GM23338 (cell line): ENCODE results near the gene RAB17. TPM values are rescaled to one million over a fixed set of nuclear protein-coding genes. Genes with fewer than 3 reads are reported as not detected.

ENCODE experiments used
- ATAC-seq: fragments of 200-7000 bp; cut with Tn5 transposase; 3 replicates; pipeline ENCODE4 v1.9.1; 2020
- DNase-seq: peaks from one replicate; pipeline ENCODE4 v3.0.0-alpha.2; 2015; ENCODE audit warnings: low spot score
- H2AFZ ChIP-seq: fragments of 200-600 bp; sonication (generic); 2 replicates; pipeline ENCODE4 v1.8.0; 2016; ENCODE audit warnings: antibody characterized with exemption, mild to moderate bottlenecking, moderate library complexity
- H3F3A ChIP-seq: fragments of 200-600 bp; sonication (generic); replicated peaks from 2 replicates; pipeline ENCODE4 v1.8.0; 2017; ENCODE audit warnings: antibody characterized with exemption, mixed run types, low read depth
- H3K27ac ChIP-seq: fragments of 200-600 bp; sonication (generic); 2 replicates; pipeline ENCODE4 v1.6.1; 2016; ENCODE audit warnings: low read depth
- H3K27me3 ChIP-seq: fragments of 200-600 bp; sonication (generic); 2 replicates; pipeline ENCODE4 v1.8.0; 2016; ENCODE audit warnings: mild to moderate bottlenecking, mixed run types, moderate library complexity; ENCODE audit not compliant: insufficient read depth
- H3K36me3 ChIP-seq: fragments of 200-600 bp; sonication (generic); 2 replicates; pipeline ENCODE4 v1.8.0; 2016; ENCODE audit warnings: mild to moderate bottlenecking; ENCODE audit not compliant: insufficient read depth
- H3K4me1 ChIP-seq: fragments of 200-600 bp; sonication (generic); 2 replicates; pipeline ENCODE4 v1.8.0; 2016; ENCODE audit warnings: mild to moderate bottlenecking, moderate library complexity; ENCODE audit not compliant: insufficient read depth
- H3K4me2 ChIP-seq: fragments of 200-600 bp; sonication (generic); 2 replicates; pipeline ENCODE4 v1.7.1; 2017; ENCODE audit warnings: mixed run types
- H3K4me3 ChIP-seq: fragments of 200-600 bp; sonication (generic); 2 replicates; pipeline ENCODE4 v1.6.1; 2016; ENCODE audit warnings: mixed run types
- H3K79me2 ChIP-seq: fragments of 200-600 bp; sonication (generic); replicated peaks from 2 replicates; pipeline ENCODE4 v1.8.0; 2017; ENCODE audit warnings: mild to moderate bottlenecking; ENCODE audit not compliant: insufficient read depth
- H3K9me2 ChIP-seq: fragments of 200-600 bp; sonication (generic); 2 replicates; pipeline ENCODE4 v1.8.0; 2017; ENCODE audit not compliant: insufficient read depth
- H4K20me1 ChIP-seq: fragments of 200-600 bp; sonication (generic); replicated peaks from 2 replicates; pipeline ENCODE4 v1.8.0; 2017; ENCODE audit warnings: mild to moderate bottlenecking; ENCODE audit not compliant: insufficient read depth
- H3K27ac Mint-ChIP-seq: 2 replicates; pipeline ENCODE4 v1.8.0; 2020; ENCODE audit warnings: inconsistent platforms, mild to moderate bottlenecking, moderate library complexity, mixed read lengths
- H3K27me3 Mint-ChIP-seq: 3 replicates; pipeline ENCODE4 v1.8.0; 2022; ENCODE audit warnings: low read depth, mild to moderate bottlenecking, moderate library complexity, mixed read lengths, inconsistent platforms; ENCODE audit not compliant: insufficient read depth, poor library complexity
- H3K36me3 Mint-ChIP-seq: 3 replicates; pipeline ENCODE4 v1.8.0; 2021; ENCODE audit warnings: low read depth, mild to moderate bottlenecking, inconsistent platforms, moderate library complexity, mixed read lengths
- H3K4me1 Mint-ChIP-seq: 3 replicates; pipeline ENCODE4 v1.8.0; 2020; ENCODE audit warnings: mild to moderate bottlenecking, inconsistent platforms, mixed read lengths
- H3K4me3 Mint-ChIP-seq: 3 replicates; pipeline ENCODE4 v1.8.0; 2021; ENCODE audit warnings: moderate library complexity, mild to moderate bottlenecking, inconsistent platforms, mixed read lengths
- H3K9me3 Mint-ChIP-seq: 3 replicates; pipeline ENCODE4 v1.8.0; 2020; ENCODE audit warnings: moderate library complexity, mild to moderate bottlenecking, inconsistent platforms, mixed read lengths
- ETS1 ChIP-seq: IDR thresholded peaks from 2 replicates; pipeline ENCODE4 v1.6.1; 2016; ENCODE audit warnings: antibody characterized with exemption
- EZH2 ChIP-seq: fragments of 200-600 bp; sonication (generic); IDR thresholded peaks from one replicate; pipeline ENCODE4 v1.8.0; 2017; ENCODE audit warnings: antibody characterized with exemption, mild to moderate bottlenecking, low read depth; ENCODE audit not compliant: unreplicated experiment
- NANOG ChIP-seq: IDR thresholded peaks from 2 replicates; pipeline ENCODE4 v1.6.1; 2016; ENCODE audit warnings: antibody characterized with exemption, borderline replicate concordance
- ZNF114 ChIP-seq: fragments of 250-450 bp; sonication (Bioruptor Pico); IDR thresholded peaks from 2 replicates; pipeline ENCODE4 v1.5.0; 2020; ENCODE audit warnings: mild to moderate bottlenecking, moderate library complexity
- polyA plus RNA-seq: library from polyadenylated mRNA; unstranded; fragments of >200 nt; fragmentation: Nextera tagmentation; extraction: Ambion mirVana; gene quantifications from 2 replicates; pipeline ENCODE4 v1.2.1, GENCODE V29; 2016
- total RNA-seq: library from RNA; depleted of rRNA; stranded (reverse); fragments of >200 nt; shearing (Covaris generic); gene quantifications from 2 replicates; pipeline ENCODE4 v1.2.3, GENCODE V29; 2014
- TF ChIP-seq, protein P1 (sequence below), 2 experiments: fragments of 200-600 bp in 1 of 2; sonication (generic) in 1 of 2; conservative IDR thresholded peaks; 2 replicates each; pipeline versions ENCODE4 v1.5.1 to v1.6.1; 2016 to 2017; ENCODE audit warnings: antibody characterized with exemption in 2 of 2, low read depth in 2 of 2, mild to moderate bottlenecking in 2 of 2, moderate library complexity in 1 of 2

Gene RAB17
- total and polyA plus RNA-seq, 2 experiments from 2014 or later: 22.4 to 26.9 TPM

GRCh38 chr2:237572021-237572741 lies 18.4 kb downstream of the RAB17 start:
- Histone ChIP-seq H3K36me3 (no peaks in the 10 kb centered on the region), H3F3A (no peaks in the 10 kb centered on the region), H4K20me1 (no peaks in the 10 kb centered on the region), H3K4me3 (no peak overlapping the region), H3K79me2 (no peaks in the 10 kb centered on the region), H3K27me3 (no peaks in the 10 kb centered on the region), H3K4me1 (peaks cover 6% of the 10 kb centered on the region; the same call in 1 of the 2 replicates), H3K4me2 (no peak overlapping the region), H3K27ac (no peak overlapping the region), H3K9me2 (no peaks in the 10 kb centered on the region), H2AFZ (0 out of 2 replicates have a peak overlapping the region, but pooled peaks have one; percentile 19)
- Mint-ChIP-seq H3K27ac (no peak overlapping the region), H3K4me3 (no peak overlapping the region), H3K9me3 (peaks cover 4% of the 10 kb centered on the region; the same call in 1 of the 3 replicates), H3K4me1 (peaks cover 18% of the 10 kb centered on the region), H3K27me3 (peaks cover 7% of the 10 kb centered on the region), H3K36me3 (peaks cover 5% of the 10 kb centered on the region; the same call in 2 of the 3 replicates)
- DNase-seq (peak; percentile 97), ATAC-seq (peak; percentile 96)
- no peak for TF ChIP-seq EZH2
- TF ChIP-seq, protein P1, sequence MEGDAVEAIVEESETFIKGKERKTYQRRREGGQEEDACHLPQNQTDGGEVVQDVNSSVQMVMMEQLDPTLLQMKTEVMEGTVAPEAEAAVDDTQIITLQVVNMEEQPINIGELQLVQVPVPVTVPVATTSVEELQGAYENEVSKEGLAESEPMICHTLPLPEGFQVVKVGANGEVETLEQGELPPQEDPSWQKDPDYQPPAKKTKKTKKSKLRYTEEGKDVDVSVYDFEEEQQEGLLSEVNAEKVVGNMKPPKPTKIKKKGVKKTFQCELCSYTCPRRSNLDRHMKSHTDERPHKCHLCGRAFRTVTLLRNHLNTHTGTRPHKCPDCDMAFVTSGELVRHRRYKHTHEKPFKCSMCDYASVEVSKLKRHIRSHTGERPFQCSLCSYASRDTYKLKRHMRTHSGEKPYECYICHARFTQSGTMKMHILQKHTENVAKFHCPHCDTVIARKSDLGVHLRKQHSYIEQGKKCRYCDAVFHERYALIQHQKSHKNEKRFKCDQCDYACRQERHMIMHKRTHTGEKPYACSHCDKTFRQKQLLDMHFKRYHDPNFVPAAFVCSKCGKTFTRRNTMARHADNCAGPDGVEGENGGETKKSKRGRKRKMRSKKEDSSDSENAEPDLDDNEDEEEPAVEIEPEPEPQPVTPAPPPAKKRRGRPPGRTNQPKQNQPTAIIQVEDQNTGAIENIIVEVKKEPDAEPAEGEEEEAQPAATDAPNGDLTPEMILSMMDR (conservative IDR thresholded peaks at IDR 0.05; ENCODE audit: low read depth in 2 of 2): peak; percentile 93 to 100

DNA sequence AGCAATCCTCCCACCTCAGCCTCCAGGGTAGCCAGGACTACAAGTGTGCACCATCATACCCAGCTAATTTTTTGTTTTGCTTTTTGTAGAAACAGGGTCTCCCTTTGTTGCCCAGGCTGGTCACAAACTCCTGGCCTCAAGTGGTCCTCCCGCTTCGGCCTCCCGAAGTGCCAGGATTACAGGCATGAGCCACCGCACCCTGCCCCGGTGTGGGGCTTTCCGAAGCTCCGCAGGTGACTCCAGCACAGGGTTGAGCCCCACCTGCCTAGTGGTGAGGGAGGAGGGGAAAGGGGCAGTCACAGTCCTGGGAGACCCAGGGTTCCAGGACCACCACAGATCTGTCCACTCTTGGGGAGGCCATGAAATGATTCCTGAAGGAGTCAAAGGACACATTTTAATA lies 19.0 kb downstream of the RAB17 start:
- Histone ChIP-seq H2AFZ (no peak overlapping the region), H3K36me3 (no peaks in the 10 kb centered on the region), H3K4me1 (peaks cover 6% of the 10 kb centered on the region; the same call in 1 of the 2 replicates), H3K79me2 (no peaks in the 10 kb centered on the region), H4K20me1 (no peaks in the 10 kb centered on the region), H3K9me2 (no peaks in the 10 kb centered on the region), H3K27ac (no peak overlapping the region), H3K27me3 (no peaks in the 10 kb centered on the region), H3K4me3 (no peak overlapping the region), H3K4me2 (no peak overlapping the region), H3F3A (no peaks in the 10 kb centered on the region)
- Mint-ChIP-seq H3K9me3 (peaks cover 4% of the 10 kb centered on the region; the same call in 1 of the 3 replicates), H3K4me1 (peaks cover 18% of the 10 kb centered on the region), H3K36me3 (no peaks in the 10 kb centered on the region), H3K27me3 (peaks cover 7% of the 10 kb centered on the region), H3K4me3 (no peak overlapping the region), H3K27ac (no peak overlapping the region)
- DNase-seq (no peak), ATAC-seq (peak; percentile 17)
- TF ChIP-seq ETS1: no peak

DNA sequence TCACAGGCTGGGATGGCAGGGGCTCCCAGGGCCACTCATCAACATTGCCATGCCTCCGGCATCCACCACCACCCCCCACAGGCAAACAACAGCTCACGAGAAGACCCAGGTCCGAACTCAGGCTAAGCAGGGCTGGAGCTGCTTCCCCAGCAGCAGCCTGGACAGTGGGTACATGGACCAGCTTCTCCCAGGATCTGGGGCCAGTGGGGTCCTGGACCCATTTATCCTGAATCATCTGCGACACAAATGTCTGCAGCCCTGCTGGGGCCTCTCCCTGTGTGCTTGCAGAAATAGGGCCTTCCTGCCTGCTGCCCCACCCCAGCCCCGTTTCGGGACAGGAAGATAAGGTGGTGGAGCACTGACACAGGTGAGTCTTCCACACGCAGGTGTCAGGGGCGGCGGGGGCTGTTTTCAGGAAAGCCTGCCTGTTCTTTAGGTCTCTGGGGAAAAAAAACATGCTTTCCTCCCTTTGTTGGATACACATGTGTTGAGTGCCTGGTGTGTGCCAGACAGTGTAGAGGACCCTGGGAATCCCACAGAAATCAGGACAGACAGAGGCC lies 19.7 kb downstream of the RAB17 start:
- H3K9me3 Mint-ChIP-seq: peaks cover 4% of the 10 kb centered on the region; the same call in 1 of the 3 replicates
- no peak overlapping the region for H3K27ac Mint-ChIP-seq
- no peaks in the 10 kb centered on the region for H3F3A ChIP-seq
- no peaks in the 10 kb centered on the region for H3K27me3 ChIP-seq
- ATAC-seq: no peak
- no peaks in the 10 kb centered on the region for H3K9me2 ChIP-seq
- no peaks in the 10 kb centered on the region for H3K79me2 ChIP-seq
- no peaks in the 10 kb centered on the region for H4K20me1 ChIP-seq
- no peak overlapping the region for H2AFZ ChIP-seq
- no peak overlapping the region for H3K27ac ChIP-seq
- peaks cover 6% of the 10 kb centered on the region; the same call in 1 of the 2 replicates for H3K4me1 ChIP-seq
- no peak overlapping the region for H3K4me3 ChIP-seq
- H3K4me1 Mint-ChIP-seq: peaks cover 15% of the 10 kb centered on the region
- no peaks in the 10 kb centered on the region for H3K36me3 ChIP-seq
- no peak overlapping the region for H3K4me2 ChIP-seq
- H3K27me3 Mint-ChIP-seq: peaks cover 7% of the 10 kb centered on the region
- H3K36me3 Mint-ChIP-seq: no peaks in the 10 kb centered on the region
- DNase-seq: no peak
- H3K4me3 Mint-ChIP-seq: no peak overlapping the region
- TF ChIP-seq, protein P1 (conservative IDR thresholded peaks at IDR 0.05; ENCODE audit: low read depth in 2 of 2): no peak
- no peak for TF ChIP-seq NANOG
- TF ChIP-seq ZNF114: no peak
